PC-3 (cell line): Measurements from ENCODE around the gene GAB3.
"Not testable (repeated sequence)": the region's sequence is repeated elsewhere in the genome, so short reads cannot be mapped to it uniquely, and the experiment has no call there.

Source experiments
- EZH2 ChIP-seq: fragments of 300-600 bp; sonication (generic); IDR thresholded peaks from one replicate; pipeline ENCODE4 v1.6.1; 2017; ENCODE audit warnings: antibody characterized with exemption, mild to moderate bottlenecking, low read length; ENCODE audit not compliant: unreplicated experiment
- TF ChIP-seq, protein P1 (sequence below): fragments of 300-600 bp; sonication (generic); conservative IDR thresholded peaks from 2 replicates; pipeline ENCODE4 v1.5.1; 2017; ENCODE audit warnings: antibody characterized with exemption, low read depth, mild to moderate bottlenecking, low read length

- TF ChIP-seq, protein P1, sequence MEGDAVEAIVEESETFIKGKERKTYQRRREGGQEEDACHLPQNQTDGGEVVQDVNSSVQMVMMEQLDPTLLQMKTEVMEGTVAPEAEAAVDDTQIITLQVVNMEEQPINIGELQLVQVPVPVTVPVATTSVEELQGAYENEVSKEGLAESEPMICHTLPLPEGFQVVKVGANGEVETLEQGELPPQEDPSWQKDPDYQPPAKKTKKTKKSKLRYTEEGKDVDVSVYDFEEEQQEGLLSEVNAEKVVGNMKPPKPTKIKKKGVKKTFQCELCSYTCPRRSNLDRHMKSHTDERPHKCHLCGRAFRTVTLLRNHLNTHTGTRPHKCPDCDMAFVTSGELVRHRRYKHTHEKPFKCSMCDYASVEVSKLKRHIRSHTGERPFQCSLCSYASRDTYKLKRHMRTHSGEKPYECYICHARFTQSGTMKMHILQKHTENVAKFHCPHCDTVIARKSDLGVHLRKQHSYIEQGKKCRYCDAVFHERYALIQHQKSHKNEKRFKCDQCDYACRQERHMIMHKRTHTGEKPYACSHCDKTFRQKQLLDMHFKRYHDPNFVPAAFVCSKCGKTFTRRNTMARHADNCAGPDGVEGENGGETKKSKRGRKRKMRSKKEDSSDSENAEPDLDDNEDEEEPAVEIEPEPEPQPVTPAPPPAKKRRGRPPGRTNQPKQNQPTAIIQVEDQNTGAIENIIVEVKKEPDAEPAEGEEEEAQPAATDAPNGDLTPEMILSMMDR: not testable (repeated sequence)
- not testable (repeated sequence) for TF ChIP-seq EZH2
Measured at GRCh38 chrX:154645745-154646378, 105.0 kb downstream of the GAB3 start.
